ENCODE measurements around the gene TBC1D5. TPM values are rescaled to one million over a fixed set of nuclear protein-coding genes. Genes with fewer than 3 reads are reported as not detected.

The TBC1D5 gene
- total RNA-seq, 1 experiment from 2014 or later, result 33.9 TPM

- Histone ChIP-seq H3K4me3 (replicated peaks in 1 of 2; ENCODE audit: low read depth in 1 of 2, low read length in 2 of 2) (no peak overlapping the region), H3K4me2 (ENCODE audit: low read length) (no peak overlapping the region), H4K20me1 (ENCODE audit: insufficient read depth) (no peaks in the 10 kb centered on the region), H3K9me3 (ENCODE audit: control insufficient read depth in 1 of 2, insufficient read depth in 1 of 2, low read depth in 1 of 2, low read length in 2 of 2) (peaks cover 0 to 4% of the 10 kb centered on the region in 2 experiments; a peak in 1 of 4 replicates), H3K9me2 (ENCODE audit: insufficient read depth) (no peaks in the 10 kb centered on the region), H3K4me1 (ENCODE audit: control insufficient read depth in 1 of 2, insufficient read depth in 2 of 2, low read length in 2 of 2) (no peaks in the 10 kb centered on the region), H3K9ac (ENCODE audit: low read length) (no peak overlapping the region), H2AFZ (ENCODE audit: low read depth, low read length, poor library complexity, severe bottlenecking) (no peak overlapping the region), H3K79me2 (ENCODE audit: insufficient read depth, low read length) (peaks cover 38% of the 10 kb centered on the region), H3K27me3 (ENCODE audit: insufficient read depth, low read length) (no peaks in the 10 kb centered on the region), H3K36me3 (ENCODE audit: control insufficient read depth in 1 of 2, insufficient read depth in 2 of 2, low read length in 2 of 2) (0 out of 4 replicates have a peak, but pooled peaks cover 0 to 6% of the 10 kb centered on the region in 2 experiments), H3K27ac (ENCODE audit: low read depth, low read length) (no peak overlapping the region)
- ATAC-seq (no peak), DNase-seq (ENCODE audit: low read depth, low spot score) (no peak)
- BruUV-seq (replicated peaks), result no TSS peak
- RAD21 ChIA-PET (ENCODE audit: low non-redundant PET in 1 of 2, low total read pairs in 2 of 2, uncharacterized antibody in 2 of 2, unreplicated experiment in 2 of 2), result no interaction called here
- CTCF ChIA-PET, result no interaction called here
- TF ChIP-seq EGR1 (IDR thresholded peaks at IDR 0.05; ENCODE audit: low read depth) (no peak), POLR2A (IDR thresholded peaks at IDR 0.05; ENCODE audit: borderline replicate concordance, extremely low read depth, insufficient read depth, insufficient read length) (no peak), JUND (IDR thresholded peaks at IDR 0.05) (no peak), RAD21 (IDR thresholded peaks at IDR 0.05; ENCODE audit: low read depth) (no peak), POLR2AphosphoS5 (IDR thresholded peaks at IDR 0.05; ENCODE audit: low read depth, low read length) (no peak), CEBPB (IDR thresholded peaks at IDR 0.05; ENCODE audit: low read depth) (no peak), EZH2phosphoT487 (IDR thresholded peaks at IDR 0.05; ENCODE audit: borderline replicate concordance) (no peak)
- TF ChIP-seq, protein P1, sequence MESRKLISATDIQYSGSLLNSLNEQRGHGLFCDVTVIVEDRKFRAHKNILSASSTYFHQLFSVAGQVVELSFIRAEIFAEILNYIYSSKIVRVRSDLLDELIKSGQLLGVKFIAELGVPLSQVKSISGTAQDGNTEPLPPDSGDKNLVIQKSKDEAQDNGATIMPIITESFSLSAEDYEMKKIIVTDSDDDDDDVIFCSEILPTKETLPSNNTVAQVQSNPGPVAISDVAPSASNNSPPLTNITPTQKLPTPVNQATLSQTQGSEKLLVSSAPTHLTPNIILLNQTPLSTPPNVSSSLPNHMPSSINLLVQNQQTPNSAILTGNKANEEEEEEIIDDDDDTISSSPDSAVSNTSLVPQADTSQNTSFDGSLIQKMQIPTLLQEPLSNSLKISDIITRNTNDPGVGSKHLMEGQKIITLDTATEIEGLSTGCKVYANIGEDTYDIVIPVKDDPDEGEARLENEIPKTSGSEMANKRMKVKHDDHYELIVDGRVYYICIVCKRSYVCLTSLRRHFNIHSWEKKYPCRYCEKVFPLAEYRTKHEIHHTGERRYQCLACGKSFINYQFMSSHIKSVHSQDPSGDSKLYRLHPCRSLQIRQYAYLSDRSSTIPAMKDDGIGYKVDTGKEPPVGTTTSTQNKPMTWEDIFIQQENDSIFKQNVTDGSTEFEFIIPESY (IDR thresholded peaks at IDR 0.05; ENCODE audit: extremely low read depth, insufficient replicate concordance, low read length), result no peak
- TF ChIP-seq, protein P2, sequence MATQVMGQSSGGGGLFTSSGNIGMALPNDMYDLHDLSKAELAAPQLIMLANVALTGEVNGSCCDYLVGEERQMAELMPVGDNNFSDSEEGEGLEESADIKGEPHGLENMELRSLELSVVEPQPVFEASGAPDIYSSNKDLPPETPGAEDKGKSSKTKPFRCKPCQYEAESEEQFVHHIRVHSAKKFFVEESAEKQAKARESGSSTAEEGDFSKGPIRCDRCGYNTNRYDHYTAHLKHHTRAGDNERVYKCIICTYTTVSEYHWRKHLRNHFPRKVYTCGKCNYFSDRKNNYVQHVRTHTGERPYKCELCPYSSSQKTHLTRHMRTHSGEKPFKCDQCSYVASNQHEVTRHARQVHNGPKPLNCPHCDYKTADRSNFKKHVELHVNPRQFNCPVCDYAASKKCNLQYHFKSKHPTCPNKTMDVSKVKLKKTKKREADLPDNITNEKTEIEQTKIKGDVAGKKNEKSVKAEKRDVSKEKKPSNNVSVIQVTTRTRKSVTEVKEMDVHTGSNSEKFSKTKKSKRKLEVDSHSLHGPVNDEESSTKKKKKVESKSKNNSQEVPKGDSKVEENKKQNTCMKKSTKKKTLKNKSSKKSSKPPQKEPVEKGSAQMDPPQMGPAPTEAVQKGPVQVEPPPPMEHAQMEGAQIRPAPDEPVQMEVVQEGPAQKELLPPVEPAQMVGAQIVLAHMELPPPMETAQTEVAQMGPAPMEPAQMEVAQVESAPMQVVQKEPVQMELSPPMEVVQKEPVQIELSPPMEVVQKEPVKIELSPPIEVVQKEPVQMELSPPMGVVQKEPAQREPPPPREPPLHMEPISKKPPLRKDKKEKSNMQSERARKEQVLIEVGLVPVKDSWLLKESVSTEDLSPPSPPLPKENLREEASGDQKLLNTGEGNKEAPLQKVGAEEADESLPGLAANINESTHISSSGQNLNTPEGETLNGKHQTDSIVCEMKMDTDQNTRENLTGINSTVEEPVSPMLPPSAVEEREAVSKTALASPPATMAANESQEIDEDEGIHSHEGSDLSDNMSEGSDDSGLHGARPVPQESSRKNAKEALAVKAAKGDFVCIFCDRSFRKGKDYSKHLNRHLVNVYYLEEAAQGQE (IDR thresholded peaks at IDR 0.05; ENCODE audit: low read depth), result no peak
- intact Hi-C loops (cut with micrococcal nuclease), result no loop called here
- POLR2A ChIA-PET, result no interaction called here
Measured at GRCh38 chr3:17709236-17709810, 33.1 kb downstream of the TBC1D5 start.

All from HCT116 (cell line).